Measurements from ENCODE around the gene EHMT1.
"Not testable (repeated sequence)": the region's sequence is repeated elsewhere in the genome, so short reads cannot be mapped to it uniquely, and the experiment has no call there.

The EHMT1 gene

GRCh38 chr9:137838576-137838975 lies 219.8 kb downstream of the EHMT1 start:
- no peak for DNase-seq (ENCODE audit: low read depth in 2 of 2, low spot score in 1 of 2)

- no peak for DNase-seq (ENCODE audit: low read depth in 2 of 2, low spot score in 1 of 2)
Observed at GRCh38 chr9:137843355-137843754, 224.6 kb downstream of the EHMT1 start.

- DNase-seq (ENCODE audit: low read depth in 2 of 2, low spot score in 1 of 2), result no peak
Observed at GRCh38 chr9:137851516-137852267, 232.9 kb downstream of the EHMT1 start.

GRCh38 chr9:137853392-137853995 lies 234.7 kb downstream of the EHMT1 start:
- DNase-seq (ENCODE audit: low read depth in 2 of 2, low spot score in 1 of 2), result no peak

GRCh38 chr9:137860361-137860760 lies 241.6 kb downstream of the EHMT1 start:
- no peak for DNase-seq (ENCODE audit: low read depth in 2 of 2, low spot score in 1 of 2)

- no peak for DNase-seq (ENCODE audit: low read depth in 2 of 2, low spot score in 1 of 2)
Observed at GRCh38 chr9:137865581-137866145, 246.9 kb downstream of the EHMT1 start.

DNA sequence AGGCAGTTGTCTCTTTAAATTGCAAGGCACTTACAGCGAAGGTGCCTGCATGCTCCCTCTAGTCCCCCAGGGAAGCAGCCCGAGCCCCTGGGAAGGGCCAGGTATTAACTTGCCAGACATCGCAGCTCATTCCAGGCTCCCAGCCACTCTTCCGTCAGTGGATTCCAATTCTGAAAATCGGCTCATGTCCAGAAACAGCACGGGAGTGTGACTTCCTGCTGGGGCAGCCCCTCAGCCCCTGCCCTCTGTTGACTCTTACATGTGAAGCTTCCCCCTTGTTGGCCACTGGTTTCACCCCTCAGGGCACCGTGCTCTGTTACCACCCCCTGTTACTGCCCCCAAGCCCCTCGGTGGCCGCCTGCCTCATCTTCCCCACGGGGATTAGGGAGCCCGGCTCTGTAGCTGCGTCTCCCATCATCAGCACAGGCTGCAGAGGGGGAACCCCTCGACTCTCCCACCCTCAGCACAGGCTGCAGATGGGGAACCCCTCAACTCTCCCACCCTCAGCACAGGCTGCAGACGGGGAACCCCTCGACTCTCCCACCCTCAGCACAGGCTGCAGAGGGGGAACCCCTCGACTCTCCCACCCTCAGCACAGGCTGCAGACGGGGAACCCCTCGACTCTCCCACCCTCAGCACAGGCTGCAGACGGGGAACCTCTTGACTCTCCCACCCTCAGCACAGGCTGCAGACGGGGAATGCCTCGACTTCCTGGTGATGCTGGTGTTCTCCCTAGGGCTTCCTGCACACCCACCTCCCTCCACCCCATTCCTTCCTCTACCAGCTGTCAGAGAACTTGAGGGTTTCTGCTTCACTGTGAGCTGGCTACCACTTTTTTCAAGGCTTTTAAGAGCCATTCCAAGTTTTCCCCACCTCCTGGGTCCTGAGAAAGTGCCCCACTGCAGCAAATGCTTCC lies 247.7 kb downstream of the EHMT1 start:
- no peak for DNase-seq (ENCODE audit: low read depth in 2 of 2, low spot score in 1 of 2)

GRCh38 chr9:137870432-137870831 lies 251.6 kb downstream of the EHMT1 start:
- DNase-seq (ENCODE audit: low read depth in 2 of 2, low spot score in 1 of 2), result no peak

GRCh38 chr9:137872296-137872695 lies 253.5 kb downstream of the EHMT1 start:
- DNase-seq (ENCODE audit: low read depth in 2 of 2, low spot score in 1 of 2), result no peak

- DNase-seq (ENCODE audit: low read depth in 2 of 2, low spot score in 1 of 2), result no peak
Observed at GRCh38 chr9:137873408-137873807, 254.6 kb downstream of the EHMT1 start.

DNA sequence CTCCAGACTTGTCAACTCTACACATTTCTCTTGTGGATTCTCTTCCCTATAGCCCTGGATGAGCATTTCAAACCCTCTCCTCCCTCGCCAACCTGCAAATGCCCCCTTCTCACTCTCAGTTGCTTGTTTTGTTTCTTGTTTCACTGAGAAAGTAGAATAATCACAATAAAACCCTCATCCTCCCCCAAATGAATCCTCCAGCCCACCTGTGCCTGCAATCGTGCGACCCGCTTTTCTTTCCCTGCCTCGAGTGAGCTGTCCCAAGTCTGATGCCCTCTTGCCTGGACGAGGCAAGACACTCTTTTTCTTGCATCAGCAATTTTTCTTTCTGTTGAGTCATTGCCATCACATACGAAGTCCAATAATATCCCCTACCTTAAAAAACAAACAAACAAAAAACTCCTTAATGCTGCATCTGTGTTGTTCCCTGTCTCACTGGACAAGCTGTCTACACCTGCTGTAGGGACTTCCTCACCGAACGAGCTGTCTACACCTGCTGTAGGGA lies 255.1 kb downstream of the EHMT1 start:
- DNase-seq (ENCODE audit: low read depth in 2 of 2, low spot score in 1 of 2), result no peak

DNA sequence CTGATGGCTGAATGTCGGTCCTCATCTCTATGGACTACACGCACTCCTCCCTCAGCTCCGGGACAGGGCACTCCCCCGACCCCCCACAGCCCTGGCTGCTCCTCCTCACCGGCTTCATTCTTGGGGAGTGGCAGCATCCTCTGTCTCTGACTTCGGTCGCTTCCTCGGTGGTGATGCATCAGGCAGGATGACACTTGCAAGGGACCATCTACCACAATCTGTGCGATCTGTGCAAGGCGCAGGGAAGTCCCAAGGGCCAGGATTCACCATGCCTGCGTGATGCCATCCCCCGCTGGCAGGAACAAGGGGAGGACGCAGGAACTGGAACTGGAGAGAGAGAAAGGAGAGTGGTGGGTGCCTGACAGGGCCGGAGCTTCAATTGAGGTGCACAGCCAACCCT lies 256.5 kb downstream of the EHMT1 start:
- no peak for DNase-seq (ENCODE audit: low read depth in 2 of 2, low spot score in 1 of 2)

GRCh38 chr9:137875846-137876245 lies 257.0 kb downstream of the EHMT1 start:
- no peak for DNase-seq (ENCODE audit: low read depth in 2 of 2, low spot score in 1 of 2)

DNA sequence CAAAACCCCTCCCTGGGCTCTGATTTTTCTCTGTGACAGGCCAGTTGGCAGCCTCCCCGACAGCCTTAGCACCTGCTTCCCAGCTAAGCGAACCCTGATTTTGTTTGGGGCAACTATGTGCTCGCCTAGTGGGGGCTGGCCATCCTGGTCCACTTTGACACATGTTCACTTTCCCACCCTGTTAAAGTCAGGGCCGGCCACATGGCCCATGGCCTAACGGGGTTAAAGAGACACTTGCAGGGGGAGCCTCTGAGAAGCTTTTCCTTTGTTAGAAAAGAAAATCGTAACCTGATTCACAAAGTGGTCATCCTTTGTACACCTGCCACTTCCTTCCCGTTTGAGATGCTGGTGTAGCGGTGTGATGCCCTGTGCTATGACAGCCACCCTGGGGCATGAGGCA lies 257.5 kb downstream of the EHMT1 start:
- DNase-seq (ENCODE audit: low read depth in 2 of 2, low spot score in 1 of 2), result no peak

DNA sequence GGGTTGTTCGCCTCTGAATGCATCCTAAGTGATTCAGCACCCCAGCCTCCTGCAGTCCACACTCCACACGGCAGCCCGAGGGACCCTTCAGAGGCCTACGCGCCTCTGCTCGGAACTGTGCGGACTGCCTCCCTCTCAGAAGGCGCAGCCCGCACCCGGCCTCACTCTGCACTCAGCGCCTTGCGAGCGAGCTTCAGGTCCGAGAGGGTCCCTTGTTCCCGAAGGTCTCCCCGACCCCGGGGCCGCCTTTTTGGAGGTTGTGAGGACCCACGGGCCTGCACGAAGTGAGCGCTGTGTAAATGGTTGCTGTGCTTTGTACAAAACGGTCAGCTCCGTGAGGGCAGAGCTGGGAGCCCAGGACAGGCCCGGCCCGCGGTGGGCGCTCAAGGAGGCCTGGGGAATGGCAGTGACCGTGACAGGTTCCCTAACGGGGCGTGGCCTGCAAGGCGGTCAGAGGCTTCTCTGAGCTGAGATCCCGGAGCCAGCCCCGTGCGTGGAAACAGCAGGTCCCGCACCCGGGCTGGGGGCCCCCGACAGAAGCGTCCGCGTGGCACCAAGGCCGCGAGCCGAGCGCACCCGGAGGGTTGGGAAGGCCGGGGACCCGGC lies 258.1 kb downstream of the EHMT1 start:
- no peak for DNase-seq (ENCODE audit: low read depth in 2 of 2, low spot score in 1 of 2)

DNA sequence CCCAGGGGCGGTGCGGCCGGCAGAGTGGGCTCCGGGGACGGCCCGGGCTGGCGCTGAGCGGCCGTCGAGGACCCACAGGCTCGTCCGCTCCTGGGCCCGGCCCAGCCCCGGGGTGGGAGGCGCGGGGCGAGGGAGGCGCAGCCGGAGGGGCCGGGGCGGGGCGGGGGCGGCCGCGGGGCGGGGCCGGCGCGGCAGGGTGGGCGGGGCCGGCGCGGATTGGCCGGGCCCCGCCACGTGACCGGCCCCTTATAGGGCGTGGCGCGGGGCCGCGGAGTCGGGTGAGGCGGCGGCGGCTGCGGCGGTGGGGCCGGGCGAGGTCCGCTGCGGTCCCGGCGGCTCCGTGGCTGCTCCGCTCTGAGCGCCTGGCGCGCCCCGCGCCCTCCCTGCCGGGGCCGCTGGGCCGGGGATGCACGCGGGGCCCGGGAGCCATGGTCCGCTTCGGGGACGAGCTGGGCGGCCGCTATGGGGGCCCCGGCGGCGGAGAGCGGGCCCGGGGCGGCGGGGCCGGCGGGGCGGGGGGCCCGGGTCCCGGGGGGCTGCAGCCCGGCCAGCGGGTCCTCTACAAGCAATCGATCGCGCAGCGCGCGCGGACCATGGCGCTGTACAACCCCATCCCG lies 258.8 kb downstream of the EHMT1 start, which contains the start of gene CACNA1B:
Gene CACNA1B, plus strand, starts transcription at position 277 of the 617 bp plus-strand sequence. Its CDS starts 152 bp downstream, at position 429.
- not testable (repeated sequence) for DNase-seq (ENCODE audit: low read depth in 2 of 2, low spot score in 1 of 2)

DNA sequence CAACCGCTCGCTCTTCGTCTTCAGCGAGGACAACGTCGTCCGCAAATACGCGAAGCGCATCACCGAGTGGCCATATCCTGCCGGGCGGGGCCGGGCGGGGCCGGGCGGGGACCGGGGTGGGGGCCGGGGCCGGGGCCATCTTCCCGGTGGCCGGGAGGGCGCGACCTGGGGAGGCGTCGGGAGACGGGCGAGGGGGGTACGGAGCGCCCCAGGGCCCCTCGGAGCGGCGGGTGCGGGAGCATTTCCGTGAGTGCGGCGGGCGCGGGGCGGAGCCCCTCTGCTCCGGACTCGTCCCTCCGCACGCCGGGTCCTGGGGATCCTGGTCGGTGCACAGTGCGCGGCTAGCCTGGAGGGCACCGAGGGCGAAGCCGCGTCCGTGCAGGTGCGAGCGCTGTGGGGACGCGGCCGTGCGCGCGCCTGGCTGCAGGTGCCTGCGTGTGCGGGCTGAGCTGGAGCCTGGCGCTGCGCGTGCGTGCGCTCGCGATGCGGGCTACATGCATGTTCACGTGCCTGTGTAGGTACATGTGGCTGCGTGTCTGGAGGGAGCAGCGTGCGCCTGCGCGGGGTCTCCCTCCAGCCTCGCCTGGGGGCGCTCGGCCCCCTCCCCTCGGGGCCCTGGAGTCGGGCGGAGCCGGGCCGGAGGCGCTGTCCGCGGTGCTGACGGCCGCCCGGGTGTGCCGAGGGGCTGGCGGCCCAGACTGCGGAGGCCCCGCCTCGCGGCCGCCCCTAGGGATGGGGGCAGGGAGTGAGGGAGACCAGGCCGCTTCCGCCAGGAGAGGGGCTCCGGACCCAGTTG lies 259.5 kb downstream of the EHMT1 start:
- DNase-seq (ENCODE audit: low read depth in 2 of 2, low spot score in 1 of 2), result no peak

GRCh38 chr9:137879052-137879451 lies 260.2 kb downstream of the EHMT1 start:
- DNase-seq (ENCODE audit: low read depth in 2 of 2, low spot score in 1 of 2), result no peak

DNA sequence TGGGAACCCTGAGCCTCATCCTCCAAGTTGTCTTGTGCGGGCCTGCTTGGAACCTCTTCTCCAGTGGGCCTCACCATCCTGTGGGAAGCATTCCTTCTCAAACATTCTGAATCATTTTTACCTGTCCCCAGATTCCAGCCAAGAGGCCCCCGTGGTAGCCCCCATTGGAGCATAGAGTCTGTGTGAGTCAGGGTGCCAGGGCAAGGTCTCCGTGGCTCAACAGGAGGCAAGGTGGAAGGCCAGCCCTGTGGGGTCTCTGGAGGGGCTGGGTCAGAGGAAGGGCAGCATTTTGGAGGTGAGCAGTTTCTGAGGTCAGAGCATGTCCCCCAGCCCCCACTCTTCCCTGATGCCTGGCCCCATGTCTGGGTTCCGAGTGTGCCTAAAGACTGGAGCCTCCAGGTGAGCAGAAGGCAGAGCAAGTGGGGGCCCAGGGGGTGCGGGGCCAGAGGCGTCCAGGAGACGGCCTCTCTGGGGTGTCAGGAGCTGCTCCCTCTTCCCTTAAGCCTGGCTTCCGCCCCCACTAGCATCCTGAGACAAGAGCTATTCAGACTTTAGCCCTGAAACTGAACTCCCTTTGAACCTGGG lies 260.9 kb downstream of the EHMT1 start:
- DNase-seq (ENCODE audit: low read depth in 2 of 2, low spot score in 1 of 2), result no peak

Measured in stimulated activated CD8-positive, alpha-beta memory T cell treated with anti-CD3 and anti-CD28 coated beads, Interleukin-4, amount 100 ng/mL, for 1 hour (primary cell).